Measurements from ENCODE around the gene GRM1. TPM values are rescaled to one million over a fixed set of nuclear protein-coding genes. Genes with fewer than 3 reads are reported as not detected.

Gene GRM1
- total and polyA plus RNA-seq, 9 of the 15 experiments (the other 6 are each of a cell fraction or from before 2014, with no cell fraction given): not detected

DNA sequence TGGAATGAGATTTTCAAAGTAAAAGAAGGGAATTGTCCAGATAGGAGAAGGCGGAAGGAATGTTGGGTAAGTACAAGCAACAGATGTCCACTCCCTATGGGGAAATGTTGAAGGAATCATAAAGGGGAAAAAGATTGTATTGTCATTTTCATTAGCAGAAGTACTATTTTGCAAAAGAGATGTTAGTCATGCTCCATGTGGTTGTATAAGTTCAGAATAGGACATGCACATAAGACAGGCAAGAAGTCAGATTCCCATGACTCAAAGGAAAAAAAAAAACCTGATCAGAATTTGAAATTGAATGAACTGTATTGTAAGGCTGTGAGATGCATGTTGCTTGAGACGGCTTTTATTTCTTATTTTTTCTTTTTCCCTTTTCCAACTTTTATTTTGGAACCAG lies 36.8 kb downstream of the GRM1 start:
- TF ChIP-seq HEY1 (CRISPR knock-in tag; IDR thresholded peaks at IDR 0.05; ENCODE audit: borderline replicate concordance) (no peak), RBM34 (IDR thresholded peaks at IDR 0.05; ENCODE audit: borderline replicate concordance, insufficient read depth, low read length) (no peak), ZNF644 (tag; IDR thresholded peaks at IDR 0.05; ENCODE audit: low read depth) (no peak)
- TF ChIP-seq, protein P1, sequence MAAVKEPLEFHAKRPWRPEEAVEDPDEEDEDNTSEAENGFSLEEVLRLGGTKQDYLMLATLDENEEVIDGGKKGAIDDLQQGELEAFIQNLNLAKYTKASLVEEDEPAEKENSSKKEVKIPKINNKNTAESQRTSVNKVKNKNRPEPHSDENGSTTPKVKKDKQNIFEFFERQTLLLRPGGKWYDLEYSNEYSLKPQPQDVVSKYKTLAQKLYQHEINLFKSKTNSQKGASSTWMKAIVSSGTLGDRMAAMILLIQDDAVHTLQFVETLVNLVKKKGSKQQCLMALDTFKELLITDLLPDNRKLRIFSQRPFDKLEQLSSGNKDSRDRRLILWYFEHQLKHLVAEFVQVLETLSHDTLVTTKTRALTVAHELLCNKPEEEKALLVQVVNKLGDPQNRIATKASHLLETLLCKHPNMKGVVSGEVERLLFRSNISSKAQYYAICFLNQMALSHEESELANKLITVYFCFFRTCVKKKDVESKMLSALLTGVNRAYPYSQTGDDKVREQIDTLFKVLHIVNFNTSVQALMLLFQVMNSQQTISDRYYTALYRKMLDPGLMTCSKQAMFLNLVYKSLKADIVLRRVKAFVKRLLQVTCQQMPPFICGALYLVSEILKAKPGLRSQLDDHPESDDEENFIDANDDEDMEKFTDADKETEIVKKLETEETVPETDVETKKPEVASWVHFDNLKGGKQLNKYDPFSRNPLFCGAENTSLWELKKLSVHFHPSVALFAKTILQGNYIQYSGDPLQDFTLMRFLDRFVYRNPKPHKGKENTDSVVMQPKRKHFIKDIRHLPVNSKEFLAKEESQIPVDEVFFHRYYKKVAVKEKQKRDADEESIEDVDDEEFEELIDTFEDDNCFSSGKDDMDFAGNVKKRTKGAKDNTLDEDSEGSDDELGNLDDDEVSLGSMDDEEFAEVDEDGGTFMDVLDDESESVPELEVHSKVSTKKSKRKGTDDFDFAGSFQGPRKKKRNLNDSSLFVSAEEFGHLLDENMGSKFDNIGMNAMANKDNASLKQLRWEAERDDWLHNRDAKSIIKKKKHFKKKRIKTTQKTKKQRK (IDR thresholded peaks at IDR 0.05; ENCODE audit: borderline replicate concordance, low read depth, low read length): no peak
- POLR2A ChIA-PET: no interaction called here
- no peaks in the 10 kb centered on the region for H3K36me3 ChIP-seq (ENCODE audit: control insufficient read depth, insufficient read depth, low read length)
- no peaks in the 10 kb centered on the region for H3K9me1 ChIP-seq (ENCODE audit: control insufficient read depth, insufficient read depth, low read length)
- in situ Hi-C loops (cut with MboI): no loop called here
- H3K4me1 ChIP-seq (replicated peaks in 1 of 2; ENCODE audit: control insufficient read depth in 2 of 2, insufficient read depth in 2 of 2, low read length in 2 of 2): no peaks in the 10 kb centered on the region
- no peak overlapping the region for H3K4me2 ChIP-seq (ENCODE audit: insufficient read depth, low read length)
- no peaks in the 10 kb centered on the region for H3K27me3 ChIP-seq (ENCODE audit: control insufficient read depth in 2 of 2, insufficient read depth in 2 of 2, low read length in 2 of 2)
- FAIRE-seq (no peak), DNase-seq (ENCODE audit: extremely low read depth in 1 of 4, low spot score in 3 of 4) (no peak), ATAC-seq (no peak)
- no peak overlapping the region for H3K4me3 ChIP-seq
- no peak overlapping the region for H2AFZ ChIP-seq (ENCODE audit: low read depth, low read length)
- no TSS peak for BruUV-seq (replicated peaks)
- no peaks in the 10 kb centered on the region for H3K9me3 ChIP-seq (replicated peaks; ENCODE audit: control insufficient read depth, insufficient read depth, low read depth, low read length)
- no peak overlapping the region for H3K9ac ChIP-seq (ENCODE audit: insufficient read depth in 1 of 2, low read depth in 2 of 2, low read length in 2 of 2)
- H3K79me2 ChIP-seq (ENCODE audit: control insufficient read depth, insufficient read depth, low read length): no peaks in the 10 kb centered on the region
- intact Hi-C loops (cut with micrococcal nuclease): no loop called here
- CTCF ChIA-PET (ENCODE audit: low intra/inter-chr PET ratio): no interaction called here
- no peaks in the 10 kb centered on the region for H4K20me1 ChIP-seq (replicated peaks; ENCODE audit: control insufficient read depth, insufficient read depth, low read length)
- no peak overlapping the region for H3K27ac ChIP-seq (ENCODE audit: extremely low read depth, low read depth, low read length)
- 0% methylated on average over 2 of the region's 2 CpGs for WGBS (ENCODE audit: insufficient coverage, low coverage, missing lambda C conversion rate)
